Thyroid gland (tissue), 4 donors: ENCODE measurements around the gene SLC44A1. TPM values are rescaled to one million over a fixed set of nuclear protein-coding genes. Genes with fewer than 3 reads are reported as not detected.

ENCODE experiments used
- DNase-seq, 2 donors: peaks; one replicate each; pipeline ENCODE4 v3.0.0-alpha.2; 2019
- H3K27ac ChIP-seq, 3 donors: fragments of 200-600 bp; sonication (generic); 1 replicate in 2 of 3; 2 replicates in 1 of 3; pipeline ENCODE4 v1.5.1; 2016 to 2019; ENCODE audit warnings: mild to moderate bottlenecking in 1 of 3, moderate library complexity in 1 of 3
- H3K27me3 ChIP-seq: fragments of 200-600 bp; sonication (generic); one replicate; pipeline ENCODE4 v1.5.1; 2019
- H3K36me3 ChIP-seq, 2 donors: fragments of 200-600 bp; sonication (generic); one replicate each; pipeline ENCODE4 v1.5.1; 2016 to 2019
- H3K4me1 ChIP-seq, 2 donors: fragments of 200-600 bp; sonication (generic); one replicate each; pipeline ENCODE4 v1.5.1; 2017 to 2019
- H3K4me3 ChIP-seq, 3 donors: fragments of 200-600 bp; sonication (generic); replicated peaks in 1 of 3; 1 replicate in 2 of 3; 2 replicates in 1 of 3; pipeline ENCODE4 v1.5.1; 2016; ENCODE audit warnings: mild to moderate bottlenecking in 1 of 3
- H3K9me3 ChIP-seq: fragments of 200-600 bp; sonication (generic); one replicate; pipeline ENCODE4 v1.5.1; 2017
- POLR2A ChIP-seq, 2 donors: fragments of 450-650 bp; IDR thresholded peaks; one replicate each; pipeline ENCODE4 v1.6.1; 2017; ENCODE audit warnings: antibody characterized with exemption in 2 of 2, mild to moderate bottlenecking in 2 of 2, moderate library complexity in 1 of 2
- WGBS, 2 donors: methylation state at CpG; one replicate each; pipeline ENCODE4 v1.1.5; 2017; 5-methylcytosine and 5-hydroxymethylcytosine counted together
- intact Hi-C: fragments of 100-400 bp; cut with DNase I; formaldehyde crosslinking; loops from one replicate; pipeline ENCODE4 v1.15.1; 2023
- total RNA-seq, 4 donors: library from RNA; depleted of rRNA; stranded (reverse); fragments of >200 nt; gene quantifications; one replicate each; pipeline ENCODE4 v1.2.3, GENCODE V29; 2016
- TF ChIP-seq, protein P1 (sequence below), 6 experiments: fragments of 200-600 bp in 3 of 6; fragments of 450-650 bp in 3 of 6; sonication (generic) in 3 of 6; IDR thresholded peaks; one replicate each; pipeline ENCODE4 v1.5.1; 2016 to 2019; ENCODE audit warnings: antibody characterized with exemption in 6 of 6, mild to moderate bottlenecking in 2 of 6, inconsistent platforms in 1 of 6, moderate library complexity in 1 of 6

SLC44A1 gene
- total RNA-seq, 4 donors from 2014 or later = 102 to 144 (median 132) TPM

DNA sequence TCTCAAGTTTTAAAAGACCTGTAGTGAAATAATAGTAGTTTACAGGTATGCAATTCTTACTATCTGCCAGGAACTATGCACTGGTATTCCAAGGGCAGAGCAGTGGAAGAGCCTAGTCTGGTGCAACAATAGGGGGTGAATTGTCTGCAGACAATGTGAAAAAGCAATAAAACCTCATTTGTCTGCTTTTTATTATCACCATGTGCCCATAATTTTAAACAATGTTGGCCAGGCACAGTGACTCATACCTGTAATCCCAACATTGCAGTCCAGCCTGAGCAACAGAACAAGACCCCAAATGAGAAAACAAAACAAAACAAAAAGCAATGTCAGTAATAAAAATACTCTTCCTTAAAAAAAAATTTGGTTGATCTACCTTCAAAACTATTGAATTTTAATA lies 12.2 kb upstream of the SLC44A1 start:
- no peak overlapping the region for H3K4me3 ChIP-seq
- intact Hi-C loops = no loop called here
- H3K4me1 ChIP-seq = no peaks in the 10 kb centered on the region
- H3K36me3 ChIP-seq = no peaks in the 10 kb centered on the region
- no peak for TF ChIP-seq POLR2A (IDR thresholded peaks at IDR 0.05)
- TF ChIP-seq, protein P1, sequence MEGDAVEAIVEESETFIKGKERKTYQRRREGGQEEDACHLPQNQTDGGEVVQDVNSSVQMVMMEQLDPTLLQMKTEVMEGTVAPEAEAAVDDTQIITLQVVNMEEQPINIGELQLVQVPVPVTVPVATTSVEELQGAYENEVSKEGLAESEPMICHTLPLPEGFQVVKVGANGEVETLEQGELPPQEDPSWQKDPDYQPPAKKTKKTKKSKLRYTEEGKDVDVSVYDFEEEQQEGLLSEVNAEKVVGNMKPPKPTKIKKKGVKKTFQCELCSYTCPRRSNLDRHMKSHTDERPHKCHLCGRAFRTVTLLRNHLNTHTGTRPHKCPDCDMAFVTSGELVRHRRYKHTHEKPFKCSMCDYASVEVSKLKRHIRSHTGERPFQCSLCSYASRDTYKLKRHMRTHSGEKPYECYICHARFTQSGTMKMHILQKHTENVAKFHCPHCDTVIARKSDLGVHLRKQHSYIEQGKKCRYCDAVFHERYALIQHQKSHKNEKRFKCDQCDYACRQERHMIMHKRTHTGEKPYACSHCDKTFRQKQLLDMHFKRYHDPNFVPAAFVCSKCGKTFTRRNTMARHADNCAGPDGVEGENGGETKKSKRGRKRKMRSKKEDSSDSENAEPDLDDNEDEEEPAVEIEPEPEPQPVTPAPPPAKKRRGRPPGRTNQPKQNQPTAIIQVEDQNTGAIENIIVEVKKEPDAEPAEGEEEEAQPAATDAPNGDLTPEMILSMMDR (IDR thresholded peaks at IDR 0.05) = no peak
- no peaks in the 10 kb centered on the region for H3K9me3 ChIP-seq
- no peak for DNase-seq
- H3K27ac ChIP-seq = no peak overlapping the region
- H3K27me3 ChIP-seq = no peaks in the 10 kb centered on the region

DNA sequence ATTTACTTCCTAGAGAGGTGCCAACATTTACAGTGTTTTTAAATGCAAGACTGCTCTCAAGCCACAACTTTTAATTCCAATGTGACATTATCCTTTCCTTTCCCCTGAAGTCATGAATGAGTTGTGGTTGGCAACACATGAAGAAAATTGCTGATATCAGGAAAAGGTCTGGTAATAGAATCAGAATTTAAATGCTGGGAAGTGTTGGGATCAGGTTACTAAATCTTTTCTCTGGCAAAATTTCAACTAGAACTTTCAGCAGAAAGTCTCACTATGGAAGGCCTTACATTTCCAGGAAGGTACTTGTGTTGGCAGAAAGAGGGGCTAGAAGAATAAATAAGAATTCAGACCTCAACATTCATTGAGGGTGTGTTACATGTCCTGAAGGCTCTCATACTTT lies 10.6 kb upstream of the SLC44A1 start:
- intact Hi-C loops = no loop called here
- no peak for DNase-seq

DNA sequence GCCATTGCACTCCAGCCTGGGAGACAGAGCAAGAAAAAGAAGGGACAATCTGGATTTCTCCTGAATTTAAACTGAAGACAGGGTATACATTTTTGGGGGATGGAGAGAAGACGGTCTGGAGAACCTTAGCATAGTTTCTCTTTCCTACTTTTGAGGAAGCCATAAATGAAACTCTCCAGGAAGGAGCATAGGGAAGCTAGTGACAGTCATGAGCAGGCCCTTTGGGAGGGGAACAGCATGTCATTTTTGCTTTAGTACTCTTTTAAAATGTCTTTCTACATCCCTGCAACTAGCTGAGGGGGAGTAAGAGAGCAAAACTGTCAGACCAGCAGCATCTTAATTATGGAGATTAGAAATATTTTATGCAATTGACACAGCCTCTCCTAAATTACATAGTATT lies 8.2 kb upstream of the SLC44A1 start:
- Histone ChIP-seq H3K27ac (no peak overlapping the region), H3K36me3 (no peaks in the 10 kb centered on the region), H3K9me3 (no peaks in the 10 kb centered on the region), H3K27me3 (no peaks in the 10 kb centered on the region), H3K4me1 (peaks cover 3 to 4% of the 10 kb centered on the region in 2 donors), H3K4me3 (no peak overlapping the region)
- intact Hi-C loops = no loop called here
- 78 to 88% methylated on average over 1 of the region's 1 CpG for WGBS, 2 donors
- DNase-seq = no peak
- TF ChIP-seq, protein P1 (IDR thresholded peaks at IDR 0.05) = no peak
- TF ChIP-seq POLR2A (IDR thresholded peaks at IDR 0.05) = no peak

More for the DNA sequence above, 10.6 kb upstream of the SLC44A1 start:
- Histone ChIP-seq H3K27ac (no peak overlapping the region), H3K36me3 (no peaks in the 10 kb centered on the region), H3K9me3 (no peaks in the 10 kb centered on the region), H3K4me3 (no peak overlapping the region), H3K4me1 (no peaks in the 10 kb centered on the region), H3K27me3 (no peaks in the 10 kb centered on the region)
- no peak for TF ChIP-seq POLR2A (IDR thresholded peaks at IDR 0.05)
- TF ChIP-seq, protein P1 (IDR thresholded peaks at IDR 0.05) = no peak

DNA sequence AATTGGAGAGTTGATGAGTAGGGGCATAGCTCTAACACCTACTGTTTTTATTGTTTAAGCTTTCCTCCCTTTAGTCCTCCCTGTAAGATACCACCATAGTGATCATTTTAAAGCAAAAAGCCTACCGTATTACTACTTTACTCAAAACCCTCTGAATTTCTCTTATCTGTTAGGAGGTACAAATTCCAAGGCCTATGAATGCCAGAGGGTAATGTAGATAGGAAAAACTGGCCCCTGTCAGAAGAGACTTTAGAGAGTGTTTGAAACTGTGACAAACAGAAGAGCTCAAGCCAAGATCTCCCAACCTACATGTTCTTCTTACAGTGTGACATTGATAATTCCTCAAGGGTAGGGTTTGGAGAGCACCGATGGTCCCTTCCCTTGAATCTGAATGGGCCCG lies 7.2 kb upstream of the SLC44A1 start:
- Histone ChIP-seq H3K4me3 (no peak overlapping the region), H3K27me3 (no peaks in the 10 kb centered on the region), H3K36me3 (no peaks in the 10 kb centered on the region), H3K4me1 (peaks cover 9 to 13% of the 10 kb centered on the region in 2 donors), H3K9me3 (no peaks in the 10 kb centered on the region), H3K27ac (no peak overlapping the region)
- WGBS, 2 donors = 96 to 99% methylated on average over 3 of the region's 3 CpGs
- TF ChIP-seq, protein P1 (IDR thresholded peaks at IDR 0.05) = no peak
- no peak for TF ChIP-seq POLR2A (IDR thresholded peaks at IDR 0.05)
- intact Hi-C loops = no loop called here
- no peak for DNase-seq

DNA sequence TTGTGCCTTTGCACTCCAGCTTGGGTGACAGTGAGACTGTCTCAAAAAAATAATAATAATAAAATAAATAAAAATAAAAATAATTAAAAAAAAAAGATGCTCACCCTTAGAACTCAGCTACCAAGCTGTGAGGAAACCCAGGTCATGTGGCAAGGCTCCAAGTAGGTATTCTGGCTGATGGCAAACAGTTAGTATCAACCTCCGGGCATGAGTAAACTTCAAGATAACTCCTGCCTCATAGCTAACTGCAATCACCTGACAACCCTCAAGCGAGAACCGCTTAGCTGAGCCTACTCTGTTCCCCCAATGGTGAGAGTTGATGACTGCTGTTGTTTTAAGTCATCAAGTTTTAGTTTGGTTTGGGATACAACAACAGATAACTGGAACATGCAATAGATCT lies 6.1 kb upstream of the SLC44A1 start:
- no peak overlapping the region for H3K4me3 ChIP-seq
- intact Hi-C loops = no loop called here
- H3K36me3 ChIP-seq = no peaks in the 10 kb centered on the region
- peak; percentile 24 to 29 for DNase-seq
- no peak overlapping the region for H3K27ac ChIP-seq
- 75 to 81% methylated on average over 3 of the region's 3 CpGs for WGBS, 2 donors
- H3K9me3 ChIP-seq = no peaks in the 10 kb centered on the region
- no peaks in the 10 kb centered on the region for H3K27me3 ChIP-seq
- TF ChIP-seq POLR2A (IDR thresholded peaks at IDR 0.05) = no peak
- TF ChIP-seq, protein P1 (IDR thresholded peaks at IDR 0.05) = no peak
- peaks cover 13 to 21% of the 10 kb centered on the region in 2 donors for H3K4me1 ChIP-seq
